Esophagus squamous epithelium (tissue), 5 donors: ENCODE measurements around the gene EGFR. TPM values are rescaled to one million over a fixed set of nuclear protein-coding genes. Genes with fewer than 3 reads are reported as not detected.

ENCODE experiments used
- DNase-seq: peaks from one replicate; lab custom pipeline; 2025; lab: John Stamatoyannopoulos, UW
- H3K27ac ChIP-seq, 4 donors: fragments of 200-600 bp; sonication (generic); one replicate each; pipeline ENCODE4 v1.5.1; 2016 to 2019; ENCODE audit warnings: mild to moderate bottlenecking in 1 of 4
- H3K27me3 ChIP-seq, 4 donors: fragments of 200-600 bp; sonication (generic); 1 replicate in 3 of 4; 2 replicates in 1 of 4; pipeline versions ENCODE4 v1.5.1 to v1.6.0; 2017 to 2021; ENCODE audit warnings: antibody characterized with exemption in 1 of 4
- H3K36me3 ChIP-seq, 3 donors: fragments of 200-600 bp; sonication (generic); one replicate each; pipeline ENCODE4 v1.5.1; 2016 to 2019
- H3K4me1 ChIP-seq, 3 donors: fragments of 200-600 bp; sonication (generic); one replicate each; pipeline ENCODE4 v1.5.1; 2017 to 2019
- H3K4me3 ChIP-seq, 4 donors: fragments of 200-600 bp; sonication (generic); 1 replicate in 3 of 4; 2 replicates in 1 of 4; pipeline ENCODE4 v1.5.1; 2016 to 2019; ENCODE audit warnings: mild to moderate bottlenecking in 2 of 4, moderate library complexity in 1 of 4
- H3K9me3 ChIP-seq, 3 donors: fragments of 200-600 bp; sonication (generic); one replicate each; pipeline ENCODE4 v1.5.1; 2016 to 2019
- CTCF ChIP-seq, 6 experiments: fragments of 450-650 bp in 4 of 6; fragments of 200-600 bp in 2 of 6; sonication (generic) in 2 of 6; IDR thresholded peaks; one replicate each; pipeline ENCODE4 v1.5.1; 2016 to 2019; ENCODE audit warnings: antibody characterized with exemption in 6 of 6, mild to moderate bottlenecking in 4 of 6, moderate library complexity in 4 of 6
- POLR2A ChIP-seq, 4 donors: fragments of 450-650 bp; IDR thresholded peaks; one replicate each; pipeline ENCODE4 v1.6.1; 2017; ENCODE audit warnings: antibody characterized with exemption in 4 of 4, mild to moderate bottlenecking in 4 of 4, moderate library complexity in 3 of 4
- WGBS, 2 donors: methylation state at CpG; one replicate each; pipeline ENCODE4 v1.1.5; 2018; 5-methylcytosine and 5-hydroxymethylcytosine counted together
- intact Hi-C: fragments of 100-400 bp; cut with DNase I; formaldehyde crosslinking; loops from one replicate; pipeline ENCODE4 v1.15.0; 2022
- total RNA-seq, 4 donors: library from RNA; depleted of rRNA; stranded (reverse); fragments of >200 nt; gene quantifications; one replicate each; pipeline ENCODE4 v1.1.0, GENCODE V29; 2016
- donor health status: DM: yes; HTN: yes; CAD: no.

EGFR gene
- total RNA-seq, 4 donors from 2014 or later, result 66.1 to 108 (median 72.3) TPM

GRCh38 chr7:55156919-55157763 lies 138.3 kb downstream of the EGFR start:
- peaks cover 32 to 100% (median 52%) of the 10 kb centered on the region in 3 donors for H3K36me3 ChIP-seq
- DNase-seq, result no peak
- no peak overlapping the region for H3K4me3 ChIP-seq
- H3K27ac ChIP-seq, result no peak overlapping the region
- no peaks in the 10 kb centered on the region for H3K4me1 ChIP-seq
- 81 to 82% methylated on average over 26 to 27 of the region's 30 CpGs for WGBS, 2 donors
- H3K9me3 ChIP-seq, result no peaks in the 10 kb centered on the region
- TF ChIP-seq CTCF (IDR thresholded peaks at IDR 0.05) (no peak), POLR2A (IDR thresholded peaks at IDR 0.05) (no peak)
- intact Hi-C loops, result no loop called here
- no peaks in the 10 kb centered on the region for H3K27me3 ChIP-seq

GRCh38 chr7:55157764-55158105 lies 138.9 kb downstream of the EGFR start:
- Histone ChIP-seq H3K27ac (no peak overlapping the region), H3K27me3 (no peaks in the 10 kb centered on the region), H3K4me3 (no peak overlapping the region), H3K4me1 (no peaks in the 10 kb centered on the region), H3K9me3 (no peaks in the 10 kb centered on the region), H3K36me3 (peaks cover 27 to 100% (median 48%) of the 10 kb centered on the region in 3 donors)
- intact Hi-C loops, result no loop called here
- WGBS, 2 donors, result 78 to 86% methylated on average over 8 of the region's 8 CpGs
- DNase-seq, result no peak
- TF ChIP-seq CTCF (IDR thresholded peaks at IDR 0.05) (no peak), POLR2A (IDR thresholded peaks at IDR 0.05) (no peak)

GRCh38 chr7:55158541-55159382 lies 139.9 kb downstream of the EGFR start:
- H3K36me3 ChIP-seq, result peaks cover 23 to 100% (median 48%) of the 10 kb centered on the region in 3 donors
- H3K27ac ChIP-seq, result no peak overlapping the region
- intact Hi-C loops, result no loop called here
- H3K9me3 ChIP-seq, result no peaks in the 10 kb centered on the region
- no peaks in the 10 kb centered on the region for H3K27me3 ChIP-seq
- H3K4me1 ChIP-seq, result no peaks in the 10 kb centered on the region
- 63 to 65% methylated on average over 2 to 6 of the region's 10 CpGs for WGBS, 2 donors
- TF ChIP-seq POLR2A (IDR thresholded peaks at IDR 0.05) (no peak), CTCF (IDR thresholded peaks at IDR 0.05) (no peak)
- DNase-seq, result no peak
- H3K4me3 ChIP-seq, result no peak overlapping the region

- peaks cover 17 to 100% (median 46%) of the 10 kb centered on the region in 3 donors for H3K36me3 ChIP-seq
These were observed 141.7 kb downstream of the EGFR start for GRCh38 chr7:55160539-55160938.

More at GRCh38 chr7:55160539-55160938, 141.7 kb downstream of the EGFR start:
- no peaks in the 10 kb centered on the region for H3K4me1 ChIP-seq
- H3K9me3 ChIP-seq, result no peaks in the 10 kb centered on the region
- DNase-seq, result no peak
- no peak overlapping the region for H3K27ac ChIP-seq
- H3K4me3 ChIP-seq, result no peak overlapping the region
- no peaks in the 10 kb centered on the region for H3K27me3 ChIP-seq
- TF ChIP-seq CTCF (IDR thresholded peaks at IDR 0.05) (no peak), POLR2A (IDR thresholded peaks at IDR 0.05) (no peak)
- whole genome bisulfite sequencing, 2 donors, result 64 to 75% methylated on average over 2 to 4 of the region's 4 CpGs
- intact Hi-C loops, result no loop called here
